ENCODE measurements around the gene DKK3. TPM values are rescaled to one million over a fixed set of nuclear protein-coding genes. Genes with fewer than 3 reads are reported as not detected.

Gene DKK3
- polyA plus RNA-seq, 3 donors = not detected

GRCh38 chr11:12009617-12010321 lies 1.3 kb upstream of the DKK3 start:
- Histone ChIP-seq H4K20me1 (ENCODE audit: insufficient read depth, low read length) (no peaks in the 10 kb centered on the region), H3K9ac (ENCODE audit: insufficient read depth, low read length, poor library complexity, severe bottlenecking) (no peak overlapping the region), H3K4me3 (replicated peaks in 1 of 3; ENCODE audit: low read depth in 2 of 3, low read length in 3 of 3) (no peak overlapping the region), H2AFZ (ENCODE audit: insufficient read depth, low read depth, low read length, poor library complexity, severe bottlenecking) (no peak overlapping the region), H3K27me3 (ENCODE audit: control insufficient read depth in 2 of 2, insufficient read depth in 2 of 2, low read length in 2 of 2) (peaks cover 52 to 74% of the 10 kb centered on the region in 2 donors), H3K4me2 (replicated peaks; ENCODE audit: extremely low read depth, low read length, poor library complexity, severe bottlenecking) (no peak overlapping the region), H3K9me3 (replicated peaks in 1 of 2; ENCODE audit: control insufficient read depth in 1 of 2, insufficient read depth in 1 of 2, low read length in 2 of 2) (peaks cover 0 to 28% of the 10 kb centered on the region in 2 donors), H3K36me3 (replicated peaks in 1 of 2; ENCODE audit: control insufficient read depth in 1 of 2, insufficient read depth in 2 of 2, low read length in 2 of 2) (no peaks in the 10 kb centered on the region), H3K4me1 (ENCODE audit: control insufficient read depth in 1 of 2, insufficient read depth in 2 of 2, low read length in 2 of 2) (no peaks in the 10 kb centered on the region), H3K79me2 (ENCODE audit: insufficient read depth, low read length) (no peaks in the 10 kb centered on the region), H3K27ac (ENCODE audit: low read depth in 1 of 2, low read length in 2 of 2) (no peak overlapping the region)
- no peak for TF ChIP-seq CTCF (IDR thresholded peaks at IDR 0.05)
- Mint-ChIP-seq H3K36me3 (peaks cover 3 to 4% of the 10 kb centered on the region in 2 donors), H3K4me3 (peak overlapping the region; percentile 17 to 82), H3K27me3 (ENCODE audit: low read depth in 3 of 3) (peaks cover 67 to 80% (median 73%) of the 10 kb centered on the region in 3 donors), H3K27ac (no peak overlapping the region), H3K4me1 (peaks cover 5% of the 10 kb centered on the region), H3K9me3 (peaks cover 0 to 29% (median 12%) of the 10 kb centered on the region in 7 donors)
- WGBS (ENCODE audit: insufficient coverage) = 49% methylated on average over 10 of the region's 15 CpGs
- intact Hi-C loops (cut with micrococcal nuclease) = no loop called here
- no peak for DNase-seq

GRCh38 chr11:12008790-12009616 lies 577 bp upstream of the DKK3 start:
- Mint-ChIP-seq H3K27ac (no peak overlapping the region), H3K9me3 (peaks cover 0 to 29% (median 12%) of the 10 kb centered on the region in 7 donors), H3K4me3 (peak overlapping the region; percentile 39 to 82), H3K36me3 (peaks cover 3 to 4% of the 10 kb centered on the region in 2 donors), H3K27me3 (ENCODE audit: low read depth in 3 of 3) (peaks cover 68 to 83% (median 76%) of the 10 kb centered on the region in 3 donors), H3K4me1 (peaks cover 5% of the 10 kb centered on the region)
- Histone ChIP-seq H3K79me2 (ENCODE audit: insufficient read depth, low read length) (no peaks in the 10 kb centered on the region), H3K4me3 (replicated peaks in 1 of 3; ENCODE audit: low read depth in 2 of 3, low read length in 3 of 3) (no peak overlapping the region), H3K27ac (ENCODE audit: low read depth in 1 of 2, low read length in 2 of 2) (no peak overlapping the region), H4K20me1 (ENCODE audit: insufficient read depth, low read length) (no peaks in the 10 kb centered on the region), H3K4me1 (ENCODE audit: control insufficient read depth in 1 of 2, insufficient read depth in 2 of 2, low read length in 2 of 2) (no peaks in the 10 kb centered on the region), H2AFZ (ENCODE audit: insufficient read depth, low read depth, low read length, poor library complexity, severe bottlenecking) (no peak overlapping the region), H3K27me3 (ENCODE audit: control insufficient read depth in 2 of 2, insufficient read depth in 2 of 2, low read length in 2 of 2) (peaks cover 59 to 80% of the 10 kb centered on the region in 2 donors), H3K4me2 (replicated peaks; ENCODE audit: extremely low read depth, low read length, poor library complexity, severe bottlenecking) (peak overlapping the region; percentile 19), H3K36me3 (replicated peaks in 1 of 2; ENCODE audit: control insufficient read depth in 1 of 2, insufficient read depth in 2 of 2, low read length in 2 of 2) (no peaks in the 10 kb centered on the region), H3K9me3 (replicated peaks in 1 of 2; ENCODE audit: control insufficient read depth in 1 of 2, insufficient read depth in 1 of 2, low read length in 2 of 2) (peaks cover 0 to 28% of the 10 kb centered on the region in 2 donors), H3K9ac (ENCODE audit: insufficient read depth, low read length, poor library complexity, severe bottlenecking) (no peak overlapping the region)
- WGBS (ENCODE audit: insufficient coverage) = 1% methylated on average over 51 of the region's 76 CpGs
- no peak for DNase-seq
- TF ChIP-seq CTCF (IDR thresholded peaks at IDR 0.05) = no peak
- intact Hi-C loops (cut with micrococcal nuclease) = no loop called here
